Astrocyte of the cerebellum (primary cell): ENCODE results near the gene KSR2.
"Not testable (repeated sequence)": the region's sequence is repeated elsewhere in the genome, so short reads cannot be mapped to it uniquely, and the experiment has no call there.

Experiments
- DNase-seq: peaks from one replicate; pipeline ENCODE4 v3.0.0-alpha.2; 2011; ENCODE audit warnings: low read depth
- H3K4me3 ChIP-seq: 2 replicates; pipeline ENCODE4 v1.5.1; 2011; ENCODE audit warnings: mild to moderate bottlenecking, low read depth, low read length, moderate library complexity
- CTCF ChIP-seq: IDR thresholded peaks from 2 replicates; pipeline ENCODE4 v1.5.1; 2012; ENCODE audit warnings: low read length, low read depth, moderate library complexity, mild to moderate bottlenecking; ENCODE audit errors: missing control alignments
- in situ Hi-C: cut with HindIII; loops from 2 replicates; pipeline ENCODE4 v1.10.0; 2017; ENCODE audit warnings: low sequenced_read_pairs

Gene KSR2

GRCh38 chr12:117744418-117744817 is 224.4 kb downstream of the KSR2 start:
- in situ Hi-C loops = no loop called here
- no peak for TF ChIP-seq CTCF
- DNase-seq = no peak
- H3K4me3 ChIP-seq = no peak overlapping the region

GRCh38 chr12:117743761-117744160 is 225.0 kb downstream of the KSR2 start:
- no peak for TF ChIP-seq CTCF
- no peak overlapping the region for H3K4me3 ChIP-seq
- in situ Hi-C loops = no loop called here
- no peak for DNase-seq

- no peak for DNase-seq
- H3K4me3 ChIP-seq = no peak overlapping the region
- in situ Hi-C loops = no loop called here
- no peak for TF ChIP-seq CTCF
Observed at GRCh38 chr12:117742721-117743120, 226.1 kb downstream of the KSR2 start.

- in situ Hi-C loops = no loop called here
- TF ChIP-seq CTCF = no peak
- no peak for DNase-seq
Observed at GRCh38 chr12:117738233-117738632, 230.6 kb downstream of the KSR2 start.

GRCh38 chr12:117733549-117733805 is 235.3 kb downstream of the KSR2 start:
- in situ Hi-C loops = no loop called here
- no peak for TF ChIP-seq CTCF
- no peak for DNase-seq
- no peak overlapping the region for H3K4me3 ChIP-seq

More at GRCh38 chr12:117738233-117738632, 230.6 kb downstream of the KSR2 start:
- no peak overlapping the region for H3K4me3 ChIP-seq

- DNase-seq = no peak
- TF ChIP-seq CTCF = no peak
- H3K4me3 ChIP-seq = no peak overlapping the region
- in situ Hi-C loops = no loop called here
Observed at GRCh38 chr12:117732761-117733548, 235.8 kb downstream of the KSR2 start.

GRCh38 chr12:117731131-117731530 is 237.7 kb downstream of the KSR2 start:
- in situ Hi-C loops, H3K4me3 ChIP-seq, DNase-seq: not testable (repeated sequence)
